ENCODE data around the gene TNFRSF21.
"Not testable (repeated sequence)": the region's sequence is repeated elsewhere in the genome, so short reads cannot be mapped to it uniquely, and the experiment has no call there.

The TNFRSF21 gene

DNA sequence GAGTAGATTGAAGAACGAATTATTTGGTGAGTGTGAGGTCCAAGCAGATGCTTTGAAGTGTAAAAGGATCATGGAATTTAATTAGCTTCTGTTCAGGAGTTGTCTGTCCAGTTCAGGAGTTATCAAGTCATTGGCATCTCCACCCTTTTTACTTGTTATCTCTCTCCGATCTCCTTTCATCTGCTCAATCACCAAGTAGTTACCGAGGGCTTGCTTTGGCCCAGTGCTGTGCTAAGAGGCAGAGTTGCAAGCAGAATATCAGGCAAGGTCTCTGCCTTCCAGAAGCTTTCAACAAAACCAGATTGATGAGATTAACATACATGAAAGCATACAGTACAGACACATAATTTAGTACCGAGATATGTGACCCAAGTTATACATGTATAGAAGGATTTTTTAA is 10.2 kb upstream of the TNFRSF21 start:
- Histone ChIP-seq H3K27me3 (no peaks in the 10 kb centered on the region), H3K36me3 (no peaks in the 10 kb centered on the region), H3K4me1 (ENCODE audit: control insufficient read depth in 1 of 2, insufficient read depth in 1 of 2, low read depth in 1 of 2, low read length in 1 of 2) (no peaks in the 10 kb centered on the region), H3K27ac (no peak overlapping the region), H3K4me3 (ENCODE audit: low read depth in 1 of 2, low read length in 1 of 2) (no peak overlapping the region), H3K9me3 (no peaks in the 10 kb centered on the region)
- TF ChIP-seq, protein P1, sequence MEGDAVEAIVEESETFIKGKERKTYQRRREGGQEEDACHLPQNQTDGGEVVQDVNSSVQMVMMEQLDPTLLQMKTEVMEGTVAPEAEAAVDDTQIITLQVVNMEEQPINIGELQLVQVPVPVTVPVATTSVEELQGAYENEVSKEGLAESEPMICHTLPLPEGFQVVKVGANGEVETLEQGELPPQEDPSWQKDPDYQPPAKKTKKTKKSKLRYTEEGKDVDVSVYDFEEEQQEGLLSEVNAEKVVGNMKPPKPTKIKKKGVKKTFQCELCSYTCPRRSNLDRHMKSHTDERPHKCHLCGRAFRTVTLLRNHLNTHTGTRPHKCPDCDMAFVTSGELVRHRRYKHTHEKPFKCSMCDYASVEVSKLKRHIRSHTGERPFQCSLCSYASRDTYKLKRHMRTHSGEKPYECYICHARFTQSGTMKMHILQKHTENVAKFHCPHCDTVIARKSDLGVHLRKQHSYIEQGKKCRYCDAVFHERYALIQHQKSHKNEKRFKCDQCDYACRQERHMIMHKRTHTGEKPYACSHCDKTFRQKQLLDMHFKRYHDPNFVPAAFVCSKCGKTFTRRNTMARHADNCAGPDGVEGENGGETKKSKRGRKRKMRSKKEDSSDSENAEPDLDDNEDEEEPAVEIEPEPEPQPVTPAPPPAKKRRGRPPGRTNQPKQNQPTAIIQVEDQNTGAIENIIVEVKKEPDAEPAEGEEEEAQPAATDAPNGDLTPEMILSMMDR (IDR thresholded peaks at IDR 0.05), result no peak

DNA sequence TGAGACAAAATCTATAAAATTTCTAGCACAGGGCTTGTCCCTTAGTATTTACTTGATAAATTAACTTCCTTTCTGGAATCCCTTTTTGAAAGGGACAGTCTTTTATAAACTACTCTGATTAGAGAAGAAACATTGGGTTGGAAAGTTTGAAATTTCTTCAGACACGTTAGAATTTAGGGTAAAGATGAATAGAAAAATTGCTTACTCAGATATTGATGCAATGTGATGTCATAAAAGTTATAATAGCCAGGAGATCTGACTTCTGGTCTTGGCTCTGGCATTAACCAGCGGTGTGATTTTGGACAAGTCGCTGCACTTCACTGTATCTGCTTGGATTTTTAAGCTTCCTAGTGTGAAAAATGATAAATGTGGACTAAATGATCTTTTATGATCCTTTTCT is 9.7 kb upstream of the TNFRSF21 start:
- Histone ChIP-seq H3K4me3 (ENCODE audit: low read depth in 1 of 2, low read length in 1 of 2) (no peak overlapping the region), H3K36me3 (no peaks in the 10 kb centered on the region), H3K9me3 (no peaks in the 10 kb centered on the region), H3K27me3 (no peaks in the 10 kb centered on the region), H3K4me1 (ENCODE audit: control insufficient read depth in 1 of 2, insufficient read depth in 1 of 2, low read depth in 1 of 2, low read length in 1 of 2) (no peaks in the 10 kb centered on the region), H3K27ac (no peak overlapping the region)
- TF ChIP-seq, protein P1 (IDR thresholded peaks at IDR 0.05), result no peak

DNA sequence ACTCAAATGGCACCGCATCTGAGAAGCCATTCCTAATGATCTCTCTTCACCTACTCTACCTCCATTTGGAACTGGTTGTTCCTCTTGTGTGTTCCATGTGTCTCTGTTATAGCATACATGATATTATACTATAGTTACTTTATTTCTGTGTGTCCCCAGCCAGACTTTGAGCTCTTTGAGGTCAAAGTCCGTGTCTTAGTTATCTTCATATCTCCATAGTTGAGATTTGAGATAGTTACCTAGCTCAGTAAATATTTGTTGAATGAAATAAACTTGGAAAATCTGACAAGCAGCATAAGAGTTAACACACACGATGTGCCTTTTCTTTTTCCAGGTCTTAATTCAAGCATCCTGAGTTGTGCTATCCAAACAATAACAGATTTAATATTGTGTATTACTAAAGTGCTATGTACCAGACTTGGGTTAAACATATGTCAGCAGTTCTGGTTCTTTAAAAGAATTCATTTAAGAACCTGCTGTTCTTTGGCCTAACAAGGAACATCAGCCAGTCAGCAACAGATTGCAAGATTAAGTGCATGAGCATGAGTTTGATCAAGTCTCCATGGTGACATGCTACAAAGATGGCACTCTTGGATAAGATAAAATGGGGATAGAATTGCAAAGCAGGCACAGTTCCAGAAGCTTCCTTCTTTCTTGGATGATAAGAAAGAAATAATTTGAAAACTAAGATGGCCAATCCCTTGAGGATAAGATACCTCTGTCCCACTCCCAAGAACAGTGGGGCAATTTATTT is 8.7 kb upstream of the TNFRSF21 start:
- Histone ChIP-seq H3K4me3 (ENCODE audit: low read depth in 1 of 2, low read length in 1 of 2) (no peak overlapping the region), H3K4me1 (ENCODE audit: control insufficient read depth in 1 of 2, insufficient read depth in 1 of 2, low read depth in 1 of 2, low read length in 1 of 2) (no peaks in the 10 kb centered on the region), H3K27me3 (no peaks in the 10 kb centered on the region), H3K27ac (no peak overlapping the region), H3K36me3 (no peaks in the 10 kb centered on the region), H3K9me3 (no peaks in the 10 kb centered on the region)
- TF ChIP-seq, protein P1 (IDR thresholded peaks at IDR 0.05), result no peak

DNA sequence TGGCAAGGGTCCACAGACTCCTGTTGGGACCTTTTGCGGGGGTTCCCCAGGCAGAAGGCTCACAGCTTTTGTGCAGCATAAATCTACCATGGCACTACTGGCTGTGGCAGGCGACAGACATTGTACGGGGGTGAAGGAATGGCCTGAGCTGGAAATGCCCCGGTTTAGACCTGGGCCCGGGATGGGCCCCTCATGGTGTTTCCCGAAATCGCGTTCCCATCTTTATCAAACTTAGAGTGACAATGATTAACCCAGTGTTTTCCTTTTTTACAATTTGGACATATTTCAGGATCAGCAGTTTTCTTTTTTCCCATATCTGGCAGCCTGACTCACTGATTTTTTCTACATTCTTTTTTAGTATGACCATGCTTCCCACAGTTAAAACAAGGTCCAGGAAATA is 5.5 kb upstream of the TNFRSF21 start:
- not testable (repeated sequence) for H3K27ac ChIP-seq; H3K4me3 ChIP-seq (ENCODE audit: low read depth in 1 of 2, low read length in 1 of 2); H3K36me3 ChIP-seq; H3K9me3 ChIP-seq; H3K4me1 ChIP-seq (ENCODE audit: control insufficient read depth in 1 of 2, insufficient read depth in 1 of 2, low read depth in 1 of 2, low read length in 1 of 2)
- H3K27me3 ChIP-seq, result peaks cover 20% of the 10 kb centered on the region

DNA sequence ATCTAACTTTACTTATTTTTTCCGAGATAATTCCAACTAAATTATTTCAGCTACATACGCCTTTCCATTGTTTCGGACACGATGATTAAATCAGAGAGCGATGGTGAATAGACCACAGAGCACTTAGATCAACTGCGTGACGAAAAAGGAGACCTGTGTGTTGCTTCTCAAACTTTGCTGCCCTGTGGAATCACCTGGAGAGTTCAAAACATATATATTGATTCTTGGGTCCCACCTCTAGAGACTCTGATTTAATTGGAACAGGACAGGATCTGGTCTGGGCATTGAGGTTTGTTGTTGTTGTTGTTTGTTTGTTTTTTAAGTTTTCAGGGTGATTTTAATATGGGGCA is 401 bp upstream of the TNFRSF21 start:
- peaks cover 11 to 14% of the 10 kb centered on the region in 2 experiments for H3K4me1 ChIP-seq (ENCODE audit: control insufficient read depth in 1 of 2, insufficient read depth in 1 of 2, low read depth in 1 of 2, low read length in 1 of 2)
- peak overlapping the region in 1 of 2 experiments; percentile 56 for H3K4me3 ChIP-seq (ENCODE audit: low read depth in 1 of 2, low read length in 1 of 2)
- H3K36me3 ChIP-seq, result no peaks in the 10 kb centered on the region
- H3K9me3 ChIP-seq, result no peaks in the 10 kb centered on the region
- TF ChIP-seq, protein P1 (IDR thresholded peaks at IDR 0.05), result no peak
- peaks cover 70% of the 10 kb centered on the region for H3K27me3 ChIP-seq
- H3K27ac ChIP-seq, result no peak overlapping the region

DNA sequence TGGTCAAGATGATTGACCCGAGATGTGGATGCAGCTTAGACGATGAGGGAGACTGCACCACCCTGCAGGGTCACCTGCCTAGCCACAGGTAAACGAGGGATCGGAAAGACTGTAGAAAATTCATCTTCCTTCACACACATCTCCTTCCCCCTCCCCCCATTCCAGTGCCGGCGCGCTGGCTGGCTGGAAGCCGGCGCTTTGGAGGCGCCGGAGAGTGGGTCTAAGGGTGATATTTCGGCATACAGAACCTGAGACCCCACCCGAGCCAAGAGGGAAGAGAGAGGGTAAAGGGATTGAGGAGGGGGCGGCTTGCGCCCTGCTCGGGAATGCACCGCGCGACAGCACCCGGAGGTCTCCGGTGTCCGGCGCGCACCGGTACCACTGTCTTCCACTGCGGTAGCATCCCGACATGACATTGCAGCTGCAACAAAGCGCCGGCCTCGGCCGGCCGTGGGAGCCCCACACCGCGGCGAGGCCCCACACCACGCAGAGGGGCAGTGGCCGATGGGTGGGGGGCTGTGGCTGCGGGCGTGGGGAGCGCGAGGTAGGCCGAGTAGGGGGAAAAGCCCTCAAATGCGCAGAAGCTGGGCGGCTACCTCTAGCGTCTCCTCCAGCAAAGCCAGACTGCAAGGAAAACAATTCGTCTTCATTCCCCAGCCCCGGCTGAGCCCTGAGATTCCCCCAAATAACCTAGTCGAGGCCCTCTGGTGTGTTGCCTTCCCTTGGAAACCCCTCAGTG is 984 bp downstream of the TNFRSF21 start:
- Histone ChIP-seq H3K4me1 (ENCODE audit: control insufficient read depth in 1 of 2, insufficient read depth in 1 of 2, low read depth in 1 of 2, low read length in 1 of 2) (peaks cover 11 to 14% of the 10 kb centered on the region in 2 experiments), H3K27ac (no peak overlapping the region), H3K4me3 (ENCODE audit: low read depth in 1 of 2, low read length in 1 of 2) (peak overlapping the region in 1 of 2 experiments; percentile 56), H3K9me3 (no peaks in the 10 kb centered on the region), H3K36me3 (no peaks in the 10 kb centered on the region), H3K27me3 (peaks cover 71% of the 10 kb centered on the region)
- TF ChIP-seq, protein P1 (IDR thresholded peaks at IDR 0.05), result no peak

Data from neutrophil (primary cell).